MCF 10A (cell line): ENCODE data around the gene PIP4K2B. TPM values are rescaled to one million over a fixed set of nuclear protein-coding genes. Genes with fewer than 3 reads are reported as not detected.

Source experiments
- BruUV-seq: library from RNA; stranded (reverse); fragments of 400-500 nt; replicated peaks from 2 replicates; lab custom pipeline; 2021; lab: Mats Ljungman, UMichigan
- CTCF ChIA-PET: fragments of 300-600 bp; sonication (Branson Sonifier 250); formaldehyde crosslinking; extraction: SDS; loops from one replicate; lab custom pipeline; 2021; ENCODE audit warnings: antibody characterized with exemption, inconsistent platforms; lab: Yijun Ruan, JAX
- POLR2A ChIA-PET: fragments of 300-600, 350-650 bp; sonication (Branson Sonifier 250); formaldehyde crosslinking; extraction: SDS; loops from one replicate; lab custom pipeline; 2020; ENCODE audit warnings: antibody characterized with exemption, inconsistent platforms; lab: Yijun Ruan, JAX
- DNase-seq: peaks from one replicate; pipeline ENCODE4 v3.0.0-alpha.2; 2018; ENCODE audit not compliant: unreplicated experiment
- H3K27ac Mint-ChIP-seq: one replicate; pipeline ENCODE4 v1.8.0; 2022; ENCODE audit warnings: mild to moderate bottlenecking, low read depth, mixed read lengths; ENCODE audit not compliant: unreplicated experiment
- H3K27me3 Mint-ChIP-seq: one replicate; pipeline ENCODE4 v1.8.0; 2022; ENCODE audit warnings: mixed read lengths; ENCODE audit not compliant: insufficient read depth, unreplicated experiment
- H3K36me3 Mint-ChIP-seq: one replicate; pipeline ENCODE4 v1.8.0; 2022; ENCODE audit warnings: mild to moderate bottlenecking, moderate library complexity, mixed read lengths; ENCODE audit not compliant: insufficient read depth, unreplicated experiment
- H3K4me1 Mint-ChIP-seq: one replicate; pipeline ENCODE4 v1.8.0; 2022; ENCODE audit warnings: mixed read lengths; ENCODE audit not compliant: insufficient read depth, unreplicated experiment
- H3K4me3 Mint-ChIP-seq: one replicate; pipeline ENCODE4 v1.8.0; 2022; ENCODE audit warnings: mild to moderate bottlenecking, moderate library complexity, mixed read lengths; ENCODE audit not compliant: unreplicated experiment
- H3K9me3 Mint-ChIP-seq: one replicate; pipeline ENCODE4 v1.8.0; 2022; ENCODE audit warnings: mixed read lengths; ENCODE audit not compliant: unreplicated experiment
- CTCF ChIP-seq: fragments of 200-600 bp; IDR thresholded peaks from one replicate; pipeline ENCODE4 v1.8.0; 2022; ENCODE audit warnings: antibody characterized with exemption, mild to moderate bottlenecking; ENCODE audit not compliant: unreplicated experiment
- intact Hi-C: fragments of 100-400 bp; cut with micrococcal nuclease; formaldehyde crosslinking; loops from 2 replicates; pipeline ENCODE4 v1.14.1; 2022
- total RNA-seq: library from RNA; stranded (reverse); gene quantifications from 2 replicates; pipeline ENCODE4 v1.2.3, GENCODE V29; 2022

Gene PIP4K2B
- total RNA-seq, 1 experiment from 2014 or later: 27.4 TPM

DNA sequence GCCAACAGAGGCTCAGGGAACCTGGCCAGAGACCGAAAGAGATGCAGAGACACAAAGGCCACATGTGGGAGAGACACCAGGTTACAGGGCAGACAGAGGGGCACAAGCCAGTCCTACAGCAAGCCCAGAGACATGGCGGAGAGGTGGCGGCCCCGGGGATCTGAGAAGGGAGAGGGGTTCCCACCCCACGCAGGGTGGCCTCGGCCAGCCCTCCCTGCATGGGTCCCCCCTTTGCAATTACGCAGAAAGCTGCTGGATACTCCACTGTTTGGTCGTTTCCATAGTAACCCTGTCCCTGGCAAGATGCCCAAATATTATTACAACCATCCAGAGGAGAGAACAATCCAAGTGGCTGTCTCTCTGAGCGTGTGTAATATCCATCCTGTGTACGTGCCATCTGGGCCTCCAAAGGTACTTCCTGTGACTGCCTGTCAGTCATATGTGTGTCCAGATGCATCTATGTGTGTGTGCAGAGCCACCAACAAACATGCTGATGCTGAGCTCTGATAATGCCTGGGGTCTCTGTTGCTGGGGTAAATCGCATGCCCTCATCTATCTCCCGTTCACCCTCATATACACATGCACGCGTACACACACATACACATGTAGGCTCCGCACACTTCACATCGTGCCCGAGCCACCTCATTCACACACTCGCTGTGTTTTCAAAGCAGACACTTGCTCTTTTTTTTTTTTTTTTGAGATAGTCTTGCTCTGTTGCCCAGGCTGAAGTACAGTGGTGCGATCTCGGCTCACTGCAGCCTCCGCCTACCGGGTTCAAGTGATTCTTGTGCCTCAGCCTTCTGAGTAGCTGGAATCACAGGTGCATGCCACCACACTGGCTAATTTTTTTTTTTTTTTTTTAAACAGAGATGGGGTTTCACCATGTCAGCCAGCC is 56.7 kb downstream of the PIP4K2B start:
- Mint-ChIP-seq H3K27ac (peak overlapping the region; percentile 62), H3K36me3 (peaks cover 39% of the 10 kb centered on the region), H3K4me1 (peaks cover 36% of the 10 kb centered on the region), H3K27me3 (no peaks in the 10 kb centered on the region), H3K9me3 (no peaks in the 10 kb centered on the region), H3K4me3 (no peak overlapping the region)
- peak; percentile 36 for DNase-seq
- BruUV-seq: no TSS peak
- TF ChIP-seq CTCF: no peak
- ChIA-PET POLR2A (interaction anchor here (0.7 to 1.7 kb wide), 5 partner anchors 8 to 73 kb away, joined by 3 read pairs; partner anchors contain the start of gene PSMB3), CTCF (interaction anchor here (2.8 to 5.4 kb wide), 2 partner anchors 8 to 12 kb away, joined by 13 to 45 read pairs; partner anchors contain the start of gene CISD3)
- intact Hi-C loops: no loop called here

- no peaks in the 10 kb centered on the region for H3K9me3 Mint-ChIP-seq
- intact Hi-C loops: no loop called here
- H3K27ac Mint-ChIP-seq: peak overlapping the region; percentile 62
- TF ChIP-seq CTCF: no peak
- no peak overlapping the region for H3K4me3 Mint-ChIP-seq
- DNase-seq: no peak
- ChIA-PET POLR2A (interaction anchor here (0.7 to 1.0 kb wide), 5 partner anchors 9 to 637 kb away, joined by 3 read pairs; partner anchors contain the start of gene PSMB3), CTCF (no interaction called here)
- peaks cover 46% of the 10 kb centered on the region for H3K36me3 Mint-ChIP-seq
- H3K4me1 Mint-ChIP-seq: peaks cover 35% of the 10 kb centered on the region
- no TSS peak for BruUV-seq
- no peaks in the 10 kb centered on the region for H3K27me3 Mint-ChIP-seq
These were observed 57.4 kb downstream of the PIP4K2B start for GRCh38 chr17:38741921-38742410.

DNA sequence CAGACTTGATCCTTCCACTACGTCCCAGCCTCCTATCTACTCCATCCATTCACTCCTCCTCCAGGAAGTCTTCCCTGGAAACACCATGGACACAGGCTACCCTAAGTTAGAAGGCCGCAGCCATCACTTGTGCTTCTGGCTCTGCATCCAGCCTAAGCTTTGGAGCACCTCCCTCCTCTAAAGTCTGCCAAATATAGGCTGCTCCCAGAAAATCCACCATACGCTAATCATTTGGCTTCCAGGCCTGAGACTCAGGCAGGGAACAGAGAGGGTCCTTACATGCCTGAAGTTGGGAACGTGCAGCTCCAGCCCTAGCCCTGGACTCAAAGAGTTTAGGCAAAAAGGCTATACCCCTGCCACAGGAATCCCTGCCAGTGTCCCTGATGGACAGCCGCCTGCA is 57.9 kb downstream of the PIP4K2B start:
- ChIA-PET POLR2A (interaction anchor here (0.7 to 1.0 kb wide), 4 partner anchors 10 to 638 kb away, joined by 3 read pairs; partner anchors contain the start of gene PSMB3), CTCF (no interaction called here)
- Mint-ChIP-seq H3K27me3 (no peaks in the 10 kb centered on the region), H3K4me1 (peaks cover 30% of the 10 kb centered on the region), H3K9me3 (no peaks in the 10 kb centered on the region), H3K36me3 (peaks cover 51% of the 10 kb centered on the region), H3K27ac (no peak overlapping the region), H3K4me3 (no peak overlapping the region)
- DNase-seq: no peak
- TF ChIP-seq CTCF: no peak
- no TSS peak for BruUV-seq
- intact Hi-C loops: no loop called here

- Mint-ChIP-seq H3K4me1 (peaks cover 23% of the 10 kb centered on the region), H3K4me3 (no peak overlapping the region), H3K9me3 (no peaks in the 10 kb centered on the region), H3K27me3 (no peaks in the 10 kb centered on the region), H3K27ac (no peak overlapping the region), H3K36me3 (peaks cover 58% of the 10 kb centered on the region)
- BruUV-seq: no TSS peak
- POLR2A ChIA-PET: interaction anchor here (0.7 kb wide), 1 partner anchor 10 kb away, joined by 3 read pairs; no protein-coding TSS in a partner anchor
- DNase-seq: no peak
- CTCF ChIA-PET: no interaction called here
- intact Hi-C loops: no loop called here
- no peak for TF ChIP-seq CTCF
These were observed 58.5 kb downstream of the PIP4K2B start for GRCh38 chr17:38740806-38741205.
